LNCaP clone FGC (cell line): ENCODE data around the gene COPS2.

Experiments
- DNase-seq: peaks from one replicate; pipeline ENCODE4 v3.0.0-alpha.2; 2011; ENCODE audit warnings: low read depth
- H3K4me3 ChIP-seq: 2 replicates; pipeline ENCODE4 v1.5.1; 2011; ENCODE audit warnings: mild to moderate bottlenecking, low read depth, low read length, control low read depth
- CTCF ChIP-seq: IDR thresholded peaks from 2 replicates; pipeline ENCODE4 v1.5.1; 2012; ENCODE audit warnings: mild to moderate bottlenecking; ENCODE audit not compliant: control insufficient read depth, insufficient read depth; ENCODE audit errors: extremely low read depth

Gene COPS2

GRCh38 chr15:49124371-49124770 lies 31.0 kb downstream of the COPS2 start:
- H3K4me3 ChIP-seq: no peak overlapping the region
- TF ChIP-seq CTCF: no peak
- no peak for DNase-seq

GRCh38 chr15:49122541-49123062 lies 32.8 kb downstream of the COPS2 start:
- no peak for DNase-seq
- no peak for TF ChIP-seq CTCF
- H3K4me3 ChIP-seq: no peak overlapping the region

GRCh38 chr15:49121901-49122300 lies 33.5 kb downstream of the COPS2 start:
- no peak overlapping the region for H3K4me3 ChIP-seq
- DNase-seq: no peak
- no peak for TF ChIP-seq CTCF

- no peak for DNase-seq
- TF ChIP-seq CTCF: no peak
- H3K4me3 ChIP-seq: no peak overlapping the region
Measured at GRCh38 chr15:49120832-49121231, 34.6 kb downstream of the COPS2 start.

GRCh38 chr15:49116108-49116857 lies 39.1 kb downstream of the COPS2 start:
- TF ChIP-seq CTCF: no peak
- DNase-seq: no peak

GRCh38 chr15:49115062-49115461 lies 40.3 kb downstream of the COPS2 start:
- no peak overlapping the region for H3K4me3 ChIP-seq
- TF ChIP-seq CTCF: no peak
- no peak for DNase-seq

More at GRCh38 chr15:49116108-49116857, 39.1 kb downstream of the COPS2 start:
- H3K4me3 ChIP-seq: no peak overlapping the region
